Panc1 (cell line): Measurements from ENCODE around the gene PLXNA2. TPM values are rescaled to one million over a fixed set of nuclear protein-coding genes. Genes with fewer than 3 reads are reported as not detected.

Source experiments
- ATAC-seq: fragments of 200-7000 bp; cut with Tn5 transposase; 2 replicates; pipeline ENCODE4 v1.9.1; 2020; ENCODE audit warnings: mild to moderate bottlenecking, moderate library complexity
- BruUV-seq: library from RNA; stranded (reverse); fragments of 400-500 nt; replicated peaks from 2 replicates; lab custom pipeline; 2021; lab: Mats Ljungman, UMichigan
- CTCF ChIA-PET: fragments of 300-600 bp; sonication (Branson Sonifier 250); formaldehyde crosslinking; loops from one replicate; lab custom pipeline; 2022; ENCODE audit warnings: antibody characterized with exemption; lab: Charles Lee
- POLR2A ChIA-PET: fragments of 300-600 bp; sonication (Branson Sonifier 250); formaldehyde crosslinking; loops from one replicate; lab custom pipeline; 2022; ENCODE audit warnings: antibody characterized with exemption; lab: Charles Lee
- DNase-seq: peaks from one replicate; pipeline ENCODE4 v3.0.0-alpha.2; 2010; ENCODE audit warnings: low read depth, low spot score
- H3K27ac ChIP-seq: 2 replicates; pipeline ENCODE4 v1.5.1; 2011; ENCODE audit warnings: mild to moderate bottlenecking, low read length, inconsistent platforms
- H3K27me3 ChIP-seq: fragments of 200-500 bp; sonication (Bioruptor generic); 2 replicates; pipeline ENCODE4 v1.6.0; 2014; ENCODE audit warnings: low read length, inconsistent platforms; ENCODE audit not compliant: control insufficient read depth, insufficient read depth
- H3K36me3 ChIP-seq: fragments of 200-500 bp; sonication (Bioruptor generic); 2 replicates; pipeline ENCODE4 v1.5.1; 2014; ENCODE audit warnings: inconsistent platforms, mild to moderate bottlenecking, low read length, moderate library complexity; ENCODE audit not compliant: control insufficient read depth, insufficient read depth
- H3K4me1 ChIP-seq: 2 replicates; pipeline ENCODE4 v1.5.1; 2011; ENCODE audit warnings: inconsistent platforms, mild to moderate bottlenecking, low read length, moderate library complexity; ENCODE audit not compliant: control insufficient read depth, insufficient read depth
- H3K4me3 ChIP-seq, 2 experiments: 2 replicates each; pipeline ENCODE4 v1.5.1; 2011 to 2012; ENCODE audit warnings: low read depth in 2 of 2, low read length in 2 of 2, mild to moderate bottlenecking in 2 of 2, inconsistent platforms in 1 of 2, moderate library complexity in 1 of 2
- H3K9me3 ChIP-seq: fragments of 200-500 bp; sonication (Bioruptor generic); 2 replicates; pipeline ENCODE4 v1.5.1; 2014; ENCODE audit warnings: low read depth, mild to moderate bottlenecking, inconsistent platforms, low read length, moderate library complexity; ENCODE audit not compliant: control insufficient read depth, insufficient read depth
- CTCF ChIP-seq: fragments of 450-650 bp; IDR thresholded peaks from 2 replicates; pipeline ENCODE4 v1.5.1; 2017; ENCODE audit warnings: mild to moderate bottlenecking
- POLR2AphosphoS5 ChIP-seq: IDR thresholded peaks from 2 replicates; pipeline ENCODE4 v1.6.1; 2012; ENCODE audit warnings: mild to moderate bottlenecking, low read depth, low read length, moderate library complexity
- REST ChIP-seq, 2 experiments: IDR thresholded peaks; 2 replicates each; pipeline ENCODE4 v1.6.1; 2011 to 2012; ENCODE audit warnings: low read depth in 2 of 2, control low read depth in 1 of 2, low read length in 1 of 2, mild to moderate bottlenecking in 1 of 2, moderate library complexity in 1 of 2; ENCODE audit not compliant: insufficient read depth in 1 of 2
- SIN3A ChIP-seq: IDR thresholded peaks from 2 replicates; pipeline ENCODE4 v1.6.1; 2012; ENCODE audit warnings: low read depth, mild to moderate bottlenecking, low read length, moderate library complexity, borderline replicate concordance; ENCODE audit not compliant: insufficient read depth
- TCF7L2 ChIP-seq: IDR thresholded peaks from 2 replicates; pipeline ENCODE4 v1.6.1; 2011; ENCODE audit warnings: mild to moderate bottlenecking, low read depth, low read length, inconsistent platforms
- in situ Hi-C: cut with HindIII; loops from 2 replicates; pipeline ENCODE4 v1.10.0; 2016; ENCODE audit warnings: low sequenced_read_pairs, low pct_unique_long_range_greater_than_20kb
- intact Hi-C: fragments of 100-400 bp; cut with micrococcal nuclease; formaldehyde crosslinking; loops from one replicate; pipeline ENCODE4 v1.10.0; 2022; ENCODE audit not compliant: unreplicated experiment
- total RNA-seq: library from RNA; stranded (reverse); gene quantifications from one replicate; pipeline ENCODE4 v1.2.1, GENCODE V29; 2021; ENCODE audit not compliant: unreplicated experiment

Gene PLXNA2
- total RNA-seq, 1 experiment from 2014 or later, result 0.98 TPM

DNA sequence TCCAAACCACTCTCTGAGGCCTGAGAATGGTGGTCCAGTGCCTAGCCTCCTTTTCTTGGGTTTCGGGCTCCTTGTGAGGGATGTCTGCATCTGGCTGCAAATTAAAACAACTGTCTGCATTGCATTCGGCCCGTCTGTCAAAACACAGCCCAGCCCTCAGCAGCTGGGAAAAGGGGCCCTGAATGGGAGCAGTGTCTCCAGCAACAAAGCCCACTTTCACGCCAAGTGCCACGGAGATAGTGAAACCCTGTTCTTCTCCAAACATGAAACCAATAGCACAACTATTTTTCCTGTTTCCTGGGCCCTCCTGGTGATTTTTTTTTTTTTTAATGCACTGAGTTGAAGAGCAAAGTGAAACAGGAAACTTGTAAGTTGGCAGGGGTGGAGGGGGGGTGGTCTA, 138.4 kb downstream of the PLXNA2 start:
- POLR2A ChIA-PET, result no interaction called here
- Histone ChIP-seq H3K4me1 (no peaks in the 10 kb centered on the region), H3K27me3 (no peaks in the 10 kb centered on the region), H3K36me3 (no peaks in the 10 kb centered on the region), H3K27ac (no peak overlapping the region), H3K9me3 (no peaks in the 10 kb centered on the region), H3K4me3 (no peak overlapping the region)
- DNase-seq, result no peak
- no TSS peak for BruUV-seq
- TF ChIP-seq POLR2AphosphoS5, result no peak
- TF ChIP-seq SIN3A, result no peak
- no peak for TF ChIP-seq CTCF
- no peak for TF ChIP-seq TCF7L2
- no peak for TF ChIP-seq REST (IDR thresholded peaks at IDR 0.05; ENCODE audit: insufficient read depth in 1 of 2, low read depth in 2 of 2, low read length in 1 of 2)
- intact Hi-C loops, result no loop called here
- in situ Hi-C loops, result no loop called here
- CTCF ChIA-PET, result no interaction called here
- ATAC-seq, result no peak

GRCh38 chr1:208103597-208104513, 140.3 kb downstream of the PLXNA2 start:
- no peaks in the 10 kb centered on the region for H3K36me3 ChIP-seq
- intact Hi-C loops, result no loop called here
- CTCF ChIA-PET, result no interaction called here

More at GRCh38 chr1:208103597-208104513, 140.3 kb downstream of the PLXNA2 start:
- no peaks in the 10 kb centered on the region for H3K27me3 ChIP-seq
- no TSS peak for BruUV-seq
- H3K4me3 ChIP-seq, result no peak overlapping the region
- DNase-seq, result no peak
- no peaks in the 10 kb centered on the region for H3K9me3 ChIP-seq
- H3K4me1 ChIP-seq, result no peaks in the 10 kb centered on the region
- TF ChIP-seq POLR2AphosphoS5 (no peak), SIN3A (no peak), CTCF (no peak), TCF7L2 (no peak), REST (IDR thresholded peaks at IDR 0.05; ENCODE audit: insufficient read depth in 1 of 2, low read depth in 2 of 2, low read length in 1 of 2) (no peak)
- H3K27ac ChIP-seq, result no peak overlapping the region
- in situ Hi-C loops, result no loop called here
- ATAC-seq, result no peak
- POLR2A ChIA-PET, result no interaction called here
